Lung microvascular endothelial cell (primary cell): Measurements from ENCODE around the gene ZSCAN10. TPM values are rescaled to one million over a fixed set of nuclear protein-coding genes. Genes with fewer than 3 reads are reported as not detected.

ENCODE experiments used
- DNase-seq, 2 donors: peaks; one replicate each; pipeline versions ENCODE4 v3.0.0 to v3.0.0-alpha.2; 2010; ENCODE audit warnings: low read depth in 2 of 2
- total RNA-seq: library from RNA; depleted of rRNA; stranded (reverse); fragments of >200 nt; gene quantifications from 2 replicates; pipeline ENCODE4 v1.2.1, GENCODE V29; 2014

The ZSCAN10 gene
- total RNA-seq, 1 donor from 2014 or later: not detected

- DNase-seq: peak; percentile 98 to 99
These were observed 35.4 kb upstream of the ZSCAN10 start, which contains the start of gene ZNF213 for GRCh38 chr16:3134338-3135125. Gene ZNF213 (plus strand): TSS chr16:3135029. CDS start chr16:3137281, 2,252 bp downstream.

DNA sequence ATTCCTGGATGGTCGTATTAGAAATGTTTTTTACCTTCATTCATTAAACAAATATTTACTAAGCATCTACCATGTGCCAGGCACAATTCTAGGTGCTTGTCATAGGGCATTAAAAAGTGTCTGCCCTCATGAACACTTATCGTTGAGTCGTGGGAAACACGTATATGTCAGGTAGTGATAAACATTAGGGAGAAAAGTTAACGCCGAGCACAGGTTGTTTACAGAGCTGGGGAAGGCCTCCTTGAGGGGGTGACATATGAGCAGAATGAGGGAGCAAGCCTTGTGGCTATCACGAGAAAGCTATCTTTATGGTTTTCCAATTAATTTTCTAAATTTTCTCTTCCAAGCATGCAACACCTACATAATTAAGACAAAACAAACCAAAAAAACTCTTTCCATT is 34.8 kb upstream of the ZSCAN10 start:
- no peak for DNase-seq

- peak; percentile 46 to 66 for DNase-seq
These were observed 32.8 kb upstream of the ZSCAN10 start for GRCh38 chr16:3131755-3132377.

DNA sequence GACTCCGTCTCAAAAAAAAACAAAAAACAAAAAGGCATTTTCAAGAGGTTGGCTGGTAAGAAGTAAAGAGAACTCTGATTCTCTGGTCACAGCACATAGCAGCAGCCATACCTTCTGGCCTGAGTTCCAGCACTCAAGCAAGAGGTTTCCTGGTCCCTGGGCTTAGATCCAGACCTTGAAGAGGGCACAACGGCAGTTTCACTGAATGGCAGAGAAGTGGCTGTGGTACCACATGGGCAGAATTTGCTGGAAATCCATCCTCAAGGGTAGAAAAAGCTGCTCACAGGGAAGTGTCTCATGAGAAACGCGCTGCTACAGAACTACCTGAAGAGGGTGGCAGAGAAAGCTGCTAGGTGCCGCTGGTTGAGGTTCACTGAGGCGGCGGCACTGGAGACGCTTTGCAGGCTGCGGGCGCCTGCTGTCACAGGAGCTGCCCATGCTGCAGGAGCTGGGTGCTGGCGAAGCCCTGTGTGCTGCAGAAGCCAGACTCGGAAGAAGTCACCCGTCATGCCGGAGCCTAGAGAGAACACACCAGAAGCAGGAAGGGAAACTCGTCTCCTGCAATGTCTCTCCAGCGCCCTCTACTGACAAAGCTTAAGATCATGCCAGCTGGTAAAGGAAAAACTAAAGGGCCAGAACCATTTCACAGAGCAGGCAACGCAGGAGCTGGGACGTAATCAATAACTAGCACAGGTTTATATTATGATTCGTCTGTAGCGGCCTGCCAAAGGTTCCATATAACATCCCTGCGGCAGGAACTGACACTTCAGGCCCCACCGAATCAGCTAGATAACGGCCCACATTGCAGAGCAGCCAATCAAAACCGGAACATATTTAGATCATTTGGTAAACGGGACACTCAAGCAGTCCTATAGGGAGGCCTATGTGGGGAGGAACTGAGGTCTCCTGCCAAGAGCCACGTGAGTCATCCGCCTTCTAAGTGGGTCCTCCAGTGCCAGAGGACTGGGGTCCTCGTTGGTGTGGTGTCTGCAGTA is 30.3 kb upstream of the ZSCAN10 start:
- peak; percentile 89 for DNase-seq

GRCh38 chr16:3127745-3128144 is 28.7 kb upstream of the ZSCAN10 start:
- no peak for DNase-seq

- peak; percentile 93 to 94 for DNase-seq
These were observed 25.1 kb upstream of the ZSCAN10 start for GRCh38 chr16:3123986-3124886.

DNA sequence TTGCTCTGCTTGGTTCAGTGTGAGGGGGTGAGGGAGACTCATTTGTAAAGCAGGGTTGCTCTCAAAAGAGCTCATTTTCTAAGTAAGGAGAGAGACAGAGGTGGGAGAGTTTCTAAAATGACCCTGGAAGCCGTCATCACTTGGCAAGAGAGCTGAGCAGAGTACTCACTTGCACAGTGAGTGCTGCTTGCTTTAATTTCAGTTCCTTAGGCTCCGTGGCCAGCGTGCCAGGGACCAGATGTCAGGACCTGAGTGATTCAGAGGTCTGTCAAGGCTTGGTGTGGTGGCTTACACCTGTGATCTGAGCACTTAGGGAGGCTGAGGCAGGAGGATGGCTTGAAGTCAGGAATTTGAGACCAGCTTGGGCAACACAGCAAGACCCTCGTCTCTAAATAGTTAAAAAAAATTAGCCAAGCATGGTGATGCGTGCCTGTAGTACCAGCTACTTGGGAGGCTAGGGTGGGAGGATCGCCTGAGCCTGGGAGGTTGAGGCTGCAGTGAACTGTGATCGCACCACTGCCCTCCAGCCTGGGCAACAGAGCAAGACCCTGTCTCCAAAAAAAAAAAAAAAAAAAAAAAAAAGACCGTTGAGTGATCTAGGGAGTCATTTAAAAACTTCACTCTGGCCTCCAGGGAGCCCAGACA is 24.0 kb upstream of the ZSCAN10 start:
- no peak for DNase-seq

GRCh38 chr16:3121851-3122467 is 22.9 kb upstream of the ZSCAN10 start:
- no peak for DNase-seq

- DNase-seq: no peak
These were observed 21.3 kb upstream of the ZSCAN10 start for GRCh38 chr16:3120435-3120834.

DNA sequence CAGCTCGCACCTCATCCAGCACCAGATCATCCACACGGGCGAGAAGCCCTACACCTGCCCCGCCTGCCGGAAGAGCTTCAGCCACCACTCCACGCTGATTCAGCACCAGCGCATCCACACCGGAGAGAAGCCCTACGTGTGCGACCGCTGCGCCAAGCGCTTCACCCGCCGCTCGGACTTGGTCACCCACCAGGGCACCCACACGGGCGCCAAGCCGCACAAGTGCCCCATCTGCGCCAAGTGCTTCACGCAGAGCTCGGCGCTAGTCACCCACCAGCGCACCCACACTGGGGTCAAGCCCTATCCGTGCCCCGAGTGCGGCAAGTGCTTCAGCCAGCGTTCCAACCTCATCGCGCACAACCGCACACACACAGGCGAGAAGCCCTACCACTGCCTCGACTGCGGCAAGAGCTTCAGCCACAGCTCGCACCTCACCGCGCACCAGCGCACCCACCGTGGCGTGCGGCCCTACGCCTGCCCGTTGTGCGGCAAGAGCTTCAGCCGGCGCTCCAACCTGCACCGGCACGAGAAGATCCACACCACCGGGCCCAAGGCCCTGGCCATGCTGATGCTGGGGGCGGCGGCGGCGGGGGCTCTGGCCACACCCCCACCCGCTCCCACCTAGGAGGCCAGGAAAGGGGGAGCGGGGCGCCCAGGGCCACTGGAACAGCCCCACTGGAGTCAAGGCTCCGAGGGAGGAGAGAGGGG is 20.8 kb upstream of the ZSCAN10 start:
- DNase-seq: no peak

DNA sequence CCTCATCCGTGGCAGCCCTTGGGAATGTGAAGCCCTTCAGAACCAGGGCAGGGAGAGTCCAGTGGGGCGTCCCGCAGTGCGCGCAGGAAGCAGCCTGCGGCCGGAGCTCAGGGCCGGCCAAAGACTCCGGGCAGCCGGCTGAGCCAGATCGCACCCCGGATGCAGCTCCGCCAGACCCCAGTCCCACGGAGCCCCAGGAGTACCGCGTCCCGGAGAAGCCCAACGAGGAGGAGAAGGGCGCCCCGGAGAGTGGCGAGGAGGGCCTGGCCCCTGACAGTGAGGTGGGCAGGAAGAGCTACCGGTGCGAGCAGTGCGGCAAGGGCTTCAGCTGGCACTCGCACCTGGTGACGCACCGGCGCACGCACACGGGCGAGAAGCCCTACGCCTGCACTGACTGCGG is 20.2 kb upstream of the ZSCAN10 start:
- DNase-seq: no peak

DNA sequence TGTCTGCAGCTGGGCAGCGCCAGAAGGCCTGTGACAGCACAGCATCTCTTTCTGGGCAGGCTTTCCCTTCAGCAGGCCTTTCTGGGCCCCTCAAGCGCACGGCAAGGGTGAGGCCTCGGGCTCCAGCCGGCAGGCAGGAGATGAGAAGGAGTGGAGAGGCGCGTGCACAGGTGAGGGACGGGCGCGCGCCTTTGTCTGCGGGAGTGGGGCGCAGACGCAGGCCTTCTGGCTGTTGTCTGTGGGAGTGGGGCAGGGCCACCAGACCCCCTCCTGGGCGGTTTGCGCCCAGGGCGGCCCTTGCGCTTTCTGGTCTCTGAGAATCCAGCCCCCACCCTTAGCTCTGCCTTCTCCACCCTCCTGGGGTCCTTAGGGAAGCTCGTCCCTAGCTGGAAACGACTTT is 19.8 kb upstream of the ZSCAN10 start:
- DNase-seq: no peak

GRCh38 chr16:3118204-3118790 is 19.2 kb upstream of the ZSCAN10 start:
- no peak for DNase-seq

DNA sequence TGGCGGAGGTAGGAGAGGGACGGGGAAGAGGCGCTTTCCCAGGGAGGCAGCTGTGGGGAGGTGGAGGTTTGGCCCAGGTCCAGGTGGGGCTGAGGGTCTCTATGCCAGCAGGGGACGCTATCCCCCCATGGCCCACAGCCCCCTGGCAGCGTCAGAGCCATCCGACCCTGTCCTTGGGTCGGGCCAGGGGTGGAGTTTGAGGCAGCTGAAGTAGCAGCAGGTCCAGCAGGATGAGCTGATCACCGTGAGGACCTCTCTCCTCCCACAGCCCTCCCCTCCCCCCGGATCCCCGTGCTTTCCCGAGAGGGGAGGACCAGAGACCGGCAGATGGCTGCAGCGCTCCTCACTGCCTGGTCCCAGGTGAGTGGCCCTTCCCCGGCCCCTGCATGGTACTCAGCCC is 16.5 kb upstream of the ZSCAN10 start:
- DNase-seq: no peak

- no peak for DNase-seq
These were observed 15.9 kb upstream of the ZSCAN10 start for GRCh38 chr16:3115003-3115402.

GRCh38 chr16:3113765-3114479 is 14.8 kb upstream of the ZSCAN10 start:
- peak; percentile 56 to 77 for DNase-seq

GRCh38 chr16:3112881-3113574 is 13.9 kb upstream of the ZSCAN10 start:
- no peak for DNase-seq
